ENCODE measurements around the gene SNX24.
"Not testable (repeated sequence)": the region's sequence is repeated elsewhere in the genome, so short reads cannot be mapped to it uniquely, and the experiment has no call there.

Gene SNX24

DNA sequence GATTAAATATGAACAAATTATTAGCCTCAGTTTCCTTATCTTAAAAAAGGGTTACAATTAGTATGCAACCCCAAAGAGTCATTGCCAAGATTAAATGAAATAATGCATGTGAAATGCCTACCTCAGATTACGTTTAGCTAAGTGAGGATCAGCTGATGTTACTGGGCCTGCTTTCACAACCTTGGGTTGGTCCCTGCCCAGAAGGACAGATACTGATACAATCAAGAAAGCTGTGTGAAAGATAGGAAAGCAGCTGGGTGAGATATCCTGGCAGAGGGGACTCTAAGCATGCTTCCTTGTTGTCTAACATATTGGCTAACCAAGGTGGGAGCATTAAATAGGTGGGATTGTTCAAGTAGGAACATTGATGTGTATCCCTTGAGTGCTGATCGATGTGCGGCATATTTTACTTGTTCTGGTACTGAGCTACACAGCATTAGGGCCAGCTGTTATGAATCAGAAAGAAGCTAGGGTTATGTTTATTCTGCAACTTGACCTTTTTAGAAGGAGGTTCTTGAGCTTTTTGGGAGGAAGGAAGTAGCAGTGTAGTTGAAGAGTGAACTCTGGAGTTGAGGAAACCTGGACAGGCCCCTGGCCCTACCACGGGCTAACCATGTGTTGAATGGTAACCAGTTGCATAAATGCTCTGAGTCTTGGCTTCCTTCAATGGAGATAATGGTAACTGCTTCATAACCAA, 28.9 kb downstream of the SNX24 start:
- no peak for DNase-seq

DNA sequence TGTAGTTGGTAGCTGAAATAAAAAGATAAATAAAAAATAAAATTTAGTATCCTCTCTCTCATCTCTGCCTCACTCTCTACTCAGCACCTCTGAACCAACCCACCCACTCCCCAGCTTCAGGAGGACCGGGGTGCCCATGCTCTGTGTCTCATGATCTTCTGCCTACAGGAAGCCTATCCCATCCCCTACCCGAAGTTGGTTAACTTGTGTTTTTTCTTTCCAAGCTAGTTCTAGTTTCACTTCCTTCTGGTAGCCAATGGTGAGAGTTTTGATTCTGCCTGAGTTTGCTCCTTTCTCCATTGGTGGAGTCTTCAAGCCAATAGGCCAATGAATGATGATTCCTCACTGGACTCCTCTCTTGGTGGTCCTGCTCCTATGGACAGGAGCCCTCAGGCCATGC, 32.1 kb downstream of the SNX24 start:
- no peak for DNase-seq

DNA sequence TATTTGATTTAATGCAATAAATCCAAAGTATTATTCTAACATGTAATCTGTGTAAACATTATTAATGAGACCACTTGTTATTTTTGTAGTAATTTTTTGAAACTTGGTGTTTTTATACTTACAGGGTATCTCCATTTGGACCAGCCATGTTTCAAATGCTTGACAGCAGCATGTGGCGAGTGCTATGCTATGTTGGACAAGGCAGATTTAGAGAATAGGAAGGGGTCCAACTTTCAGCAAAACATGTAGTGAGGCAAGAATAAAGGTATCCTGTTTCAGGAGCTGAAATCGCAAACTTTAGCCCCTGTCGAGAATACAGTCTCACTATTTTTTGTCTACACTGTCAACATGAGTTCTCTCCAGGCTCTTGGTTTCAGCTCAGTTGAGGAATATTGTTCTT, 33.7 kb downstream of the SNX24 start:
- DNase-seq, result no peak

DNA sequence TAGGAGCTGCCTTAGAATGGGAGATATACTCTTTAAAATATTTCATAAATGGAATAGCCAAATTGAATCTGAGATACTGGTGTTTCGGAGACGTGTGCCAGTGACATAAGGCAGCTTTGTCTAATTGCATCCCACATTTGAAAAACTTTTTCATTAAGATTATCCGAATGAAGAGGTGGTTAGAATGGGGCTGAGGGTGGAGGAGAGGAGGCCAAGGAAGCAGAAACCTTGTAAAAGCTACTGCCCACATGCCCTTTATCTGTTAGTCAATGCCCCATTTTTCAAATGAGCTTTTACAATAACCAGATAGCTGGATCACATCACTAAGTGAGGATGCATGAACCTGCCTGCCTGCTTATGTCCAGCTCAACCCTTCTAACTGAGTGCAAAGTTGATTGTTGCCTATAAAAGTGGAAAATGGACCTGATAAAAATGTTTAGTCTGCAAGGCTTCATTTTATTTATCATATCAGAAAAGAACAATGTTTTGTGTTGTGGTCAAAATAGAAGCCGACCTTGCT, 34.8 kb downstream of the SNX24 start:
- no peak for DNase-seq

DNA sequence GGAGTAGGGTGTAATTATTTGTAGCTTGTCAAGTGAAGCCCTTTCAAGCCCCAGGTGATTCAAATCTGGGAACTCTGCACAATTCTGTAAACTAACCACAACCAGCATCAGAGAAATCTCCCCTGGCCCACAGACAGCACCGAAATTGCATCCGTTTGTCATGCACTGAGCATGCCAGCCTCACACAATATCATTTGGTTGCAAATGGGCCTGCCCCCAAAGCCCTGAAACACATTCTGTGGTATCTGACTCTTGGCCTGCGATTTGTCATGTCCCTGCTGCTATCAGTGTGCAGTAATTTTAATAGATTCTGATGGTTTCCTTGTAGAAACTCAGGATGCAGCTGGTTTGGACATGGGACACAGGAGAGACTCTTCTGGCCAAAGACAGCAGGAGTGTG, 35.3 kb downstream of the SNX24 start:
- no peak for DNase-seq

DNA sequence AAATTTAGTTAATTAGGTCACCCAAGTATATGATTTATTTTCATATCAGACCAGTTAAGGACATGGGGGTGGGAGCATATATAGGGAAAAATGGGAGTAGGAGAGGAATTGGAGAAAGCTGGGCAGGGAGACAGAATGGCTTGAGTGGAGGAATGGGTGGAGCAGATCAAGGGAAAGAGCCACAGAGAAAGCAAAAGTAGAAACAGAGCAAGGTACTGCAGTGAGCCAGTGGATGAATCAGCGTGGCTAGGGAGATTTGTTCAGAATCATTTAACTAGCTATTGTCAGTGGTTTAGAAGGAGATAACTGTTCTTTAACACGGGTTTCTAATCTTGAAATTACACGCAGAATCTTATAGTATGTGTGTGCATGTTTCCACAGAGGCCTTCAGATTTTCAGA, 37.4 kb downstream of the SNX24 start:
- no peak for DNase-seq

DNA sequence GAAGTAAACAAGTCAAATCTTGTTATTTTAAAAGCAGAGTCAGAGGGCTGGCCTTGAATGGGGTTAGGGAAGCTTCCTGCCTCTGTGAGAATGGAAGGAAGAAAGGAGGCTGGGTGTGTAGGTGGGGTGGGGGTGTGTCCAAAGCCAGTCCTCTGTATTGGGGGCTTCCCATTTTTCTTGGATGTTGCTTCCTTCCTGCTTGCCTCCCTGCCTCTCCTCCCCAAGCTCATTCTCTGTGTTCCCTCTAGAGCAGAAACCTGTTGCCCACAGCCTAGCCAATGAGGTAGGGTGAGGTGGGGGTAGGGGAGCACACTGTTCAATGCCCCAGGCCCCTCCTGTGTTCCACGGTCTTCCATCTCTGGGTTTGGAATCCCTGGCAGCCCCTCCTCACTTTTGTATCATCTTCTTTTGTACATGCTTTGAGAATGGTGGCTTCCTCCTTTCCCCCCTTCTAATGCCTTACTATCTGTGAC, 39.7 kb downstream of the SNX24 start:
- DNase-seq, result no peak

DNA sequence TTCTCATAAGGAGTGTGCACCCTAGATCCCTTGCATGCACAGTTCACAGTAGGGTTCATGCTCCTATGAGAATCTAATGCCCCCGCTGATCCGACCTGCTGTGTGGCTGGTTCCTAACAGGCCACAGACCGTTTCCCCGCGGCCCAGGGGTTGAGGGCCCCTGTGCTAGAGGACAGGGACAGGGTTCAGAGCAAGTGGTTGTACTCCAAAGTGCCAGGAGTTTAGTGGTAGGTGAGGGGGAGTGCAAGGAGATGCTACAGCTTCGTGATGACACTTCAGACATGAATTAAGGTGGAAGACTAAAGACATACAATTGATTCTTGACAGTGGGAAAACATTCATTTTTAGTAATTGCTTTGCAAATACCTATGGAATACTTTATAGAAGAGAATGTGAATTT, 40.5 kb downstream of the SNX24 start:
- DNase-seq, result no peak

DNA sequence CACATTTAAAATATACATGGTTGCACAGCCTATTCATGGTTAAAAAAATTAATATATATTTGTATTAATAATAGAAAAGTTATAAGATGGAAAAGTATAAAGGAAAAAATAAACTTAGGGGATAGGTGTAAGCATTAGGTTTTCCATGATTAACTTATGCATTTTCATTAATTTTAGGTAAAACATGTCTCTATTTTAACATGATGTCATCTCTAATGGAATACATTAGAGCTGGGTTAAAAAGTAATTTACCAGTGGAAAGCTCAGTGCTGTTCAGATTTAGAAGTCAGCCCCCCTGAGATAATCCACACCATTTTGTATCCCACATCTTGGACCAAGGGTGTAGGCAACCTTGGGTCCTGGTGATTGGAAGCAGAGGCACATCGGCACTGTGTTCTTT, 49.7 kb downstream of the SNX24 start:
- no peak for DNase-seq

DNA sequence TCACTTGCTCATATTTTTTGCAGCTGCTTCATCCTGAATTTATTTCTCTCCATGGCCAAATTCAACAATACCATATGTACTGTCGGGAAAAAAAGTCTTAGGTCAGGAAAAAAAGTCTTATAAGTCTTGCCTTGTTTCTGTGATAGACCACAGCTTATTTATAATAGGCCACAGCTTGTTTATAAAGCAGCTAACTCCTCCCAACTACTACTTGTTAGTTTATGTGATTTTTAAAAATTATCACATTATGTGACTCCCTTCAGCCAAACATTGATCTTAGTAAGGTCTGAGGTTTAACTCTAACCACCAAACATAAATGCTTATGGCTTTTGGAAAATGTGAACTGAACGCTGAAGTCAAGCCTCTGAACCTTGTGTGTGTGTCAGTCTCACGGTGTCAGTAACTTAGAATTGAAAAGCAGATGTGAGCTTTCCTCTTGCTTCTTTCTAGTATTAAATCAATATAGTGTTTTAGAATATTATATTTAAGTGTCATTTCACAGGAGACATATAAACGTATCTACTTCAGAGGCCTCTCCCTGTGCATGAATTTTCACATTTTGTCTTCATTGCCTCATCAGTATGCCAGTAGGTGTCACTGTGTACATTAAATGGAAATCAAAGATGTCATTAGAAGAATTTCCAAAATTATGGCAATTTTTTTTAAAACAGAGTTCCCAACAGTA, 51.3 kb downstream of the SNX24 start:
- DNase-seq, result no peak

DNA sequence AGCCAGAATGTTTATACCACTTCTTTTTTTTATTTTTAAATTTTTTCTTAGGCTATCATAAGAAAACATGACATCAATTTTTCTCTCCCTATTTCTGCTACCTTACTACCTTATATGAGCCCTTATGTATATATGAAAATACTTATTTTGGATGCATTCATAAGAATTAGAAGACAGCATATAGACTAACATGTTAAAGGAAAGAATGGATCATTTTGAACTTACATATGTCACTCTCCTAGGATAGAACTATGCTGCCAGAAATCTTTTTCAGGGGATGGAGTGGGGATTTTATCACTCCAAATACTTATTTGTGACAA, 51.8 kb downstream of the SNX24 start:
- no peak for DNase-seq

DNA sequence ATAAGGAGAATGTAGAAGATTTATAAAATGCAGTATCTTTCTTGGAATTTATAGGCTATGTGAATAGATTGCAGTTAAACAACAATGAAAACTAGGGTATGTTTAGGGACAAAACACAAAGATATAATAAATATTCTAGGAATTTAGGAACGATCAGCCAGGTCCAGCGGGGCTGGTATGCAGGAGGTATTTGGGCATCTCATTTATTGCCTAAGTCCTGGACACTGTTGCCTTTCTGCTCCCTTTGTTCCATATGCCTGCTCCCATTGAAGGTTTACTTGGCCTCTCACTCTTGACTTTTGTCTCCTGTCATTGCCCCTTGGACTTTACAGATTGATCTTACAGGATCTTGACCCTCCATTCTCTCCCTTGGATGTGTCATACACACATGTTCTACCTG, 55.9 kb downstream of the SNX24 start:
- DNase-seq, result no peak

DNA sequence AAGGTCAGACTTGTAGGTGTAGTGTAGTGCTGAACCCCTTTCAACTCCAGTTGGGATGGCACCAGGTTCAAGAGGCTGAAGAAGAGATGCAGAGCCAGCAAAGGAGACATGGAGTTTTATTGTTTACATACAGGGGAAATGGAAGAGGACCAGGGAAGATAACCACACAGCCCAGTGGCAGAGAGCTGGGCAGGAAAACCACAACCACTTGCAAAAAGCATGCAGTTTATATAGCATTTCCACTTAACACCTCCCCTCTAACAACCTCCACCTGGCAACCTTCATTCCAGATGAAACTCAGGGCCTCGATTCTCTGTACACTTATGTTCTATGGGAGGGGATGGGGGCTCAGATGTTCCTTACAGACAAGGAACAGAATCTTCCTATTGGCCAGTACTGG, 56.9 kb downstream of the SNX24 start:
- peak; percentile 16 for DNase-seq

DNA sequence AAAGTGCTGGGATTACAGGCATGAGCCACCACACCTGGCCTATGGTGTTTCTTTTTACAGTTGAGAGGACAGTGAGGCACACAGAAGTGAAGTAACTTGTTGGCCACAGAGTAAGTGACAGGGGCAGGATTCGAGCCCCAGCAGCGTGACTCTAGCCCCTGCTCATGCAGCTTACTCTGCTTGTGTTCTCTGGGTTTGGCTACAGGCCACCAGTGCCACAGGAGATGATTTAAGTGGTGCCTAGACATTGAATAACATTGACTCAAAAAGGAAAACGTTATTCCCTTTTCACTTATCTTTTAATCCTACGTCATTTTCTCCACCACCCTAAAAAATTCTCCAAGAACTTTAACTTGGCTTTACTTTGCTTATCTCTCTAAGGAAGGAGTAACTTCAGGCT, 61.4 kb downstream of the SNX24 start:
- DNase-seq, result no peak

DNA sequence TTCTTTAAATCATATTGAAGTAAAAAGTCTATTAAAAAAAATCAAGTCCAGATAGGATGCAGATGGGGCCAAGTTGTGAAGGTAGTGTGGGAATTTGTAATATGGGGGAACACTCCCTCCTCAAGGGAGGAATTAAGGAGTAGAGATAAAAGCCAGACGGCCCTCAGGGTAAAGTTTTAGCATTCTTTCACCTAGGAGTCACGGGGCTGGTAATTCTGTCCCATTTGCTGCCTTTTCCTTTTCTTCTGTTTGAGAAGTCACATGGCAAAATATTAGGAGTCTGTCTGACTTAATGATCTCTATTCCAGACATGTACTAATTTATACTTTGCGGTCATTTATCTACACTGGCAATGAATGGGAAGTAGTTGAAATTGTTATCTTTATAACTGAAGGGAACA, 61.9 kb downstream of the SNX24 start:
- no peak for DNase-seq

DNA sequence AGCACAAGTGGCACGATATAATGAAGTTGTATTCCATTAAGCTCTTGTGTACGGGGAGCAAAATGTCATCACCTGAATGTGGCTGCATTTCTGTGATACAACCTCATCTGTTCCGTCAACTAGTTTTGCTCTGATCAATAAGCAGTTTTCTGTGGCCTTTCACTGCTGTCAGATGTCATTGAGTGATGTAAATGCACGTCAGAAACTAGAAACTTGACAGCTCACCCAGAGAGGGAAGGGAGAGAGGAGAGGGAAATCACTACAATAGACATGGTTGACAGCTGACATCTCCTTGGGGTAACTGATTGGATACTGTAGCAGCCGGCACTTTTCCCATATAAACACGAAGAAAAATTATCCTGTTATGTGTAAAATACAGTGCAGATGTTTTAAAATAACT, 62.7 kb downstream of the SNX24 start:
- no peak for DNase-seq

DNA sequence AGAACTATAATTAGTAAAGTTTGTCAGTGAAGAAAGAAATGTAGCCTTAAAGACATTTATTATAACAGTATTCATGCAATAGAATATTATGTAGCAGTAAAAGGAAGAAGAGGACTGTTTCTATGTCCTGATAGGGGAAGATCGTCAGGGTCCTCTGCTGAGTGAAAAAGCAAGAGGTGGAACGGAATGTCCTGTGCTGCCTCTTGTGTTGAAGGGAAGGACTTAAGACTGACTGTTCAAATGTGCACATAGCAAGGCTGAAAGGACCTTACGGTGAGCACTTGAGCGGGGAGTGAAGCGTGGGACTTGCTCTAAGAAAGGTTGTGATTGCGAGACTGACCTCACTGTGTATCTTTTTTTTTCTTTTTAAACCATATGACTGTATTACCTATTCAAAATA, 63.2 kb downstream of the SNX24 start:
- no peak for DNase-seq

DNA sequence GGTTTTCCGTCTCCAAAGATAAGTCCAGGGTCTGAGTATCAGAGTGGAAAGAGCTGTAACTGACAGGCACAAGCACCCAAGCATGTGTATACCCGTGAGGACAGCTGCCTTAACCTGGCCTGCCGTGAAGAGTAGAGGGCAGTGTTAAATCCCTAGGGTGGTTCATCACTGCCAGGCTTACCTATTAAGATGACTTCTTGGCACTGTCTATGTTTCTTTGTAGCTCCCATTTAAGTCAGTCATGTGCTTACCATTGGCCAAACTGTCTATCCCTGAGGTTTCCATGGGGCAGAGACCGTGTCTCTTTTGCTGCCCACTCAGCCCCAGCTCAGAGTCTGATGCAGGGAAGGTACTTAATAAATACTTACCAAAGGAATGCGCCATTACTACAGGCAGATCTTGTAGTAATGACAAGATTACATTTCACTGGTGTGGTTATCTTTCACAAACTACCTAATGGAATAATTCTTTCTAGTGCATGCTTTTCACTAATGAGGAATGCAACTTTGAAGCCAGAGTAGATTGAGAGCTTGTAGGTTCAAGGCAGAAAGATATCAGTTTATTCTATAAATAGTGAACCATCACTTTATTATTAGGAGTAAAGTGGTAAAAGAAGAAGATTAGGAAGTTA, 64.2 kb downstream of the SNX24 start:
- no peak for DNase-seq

DNA sequence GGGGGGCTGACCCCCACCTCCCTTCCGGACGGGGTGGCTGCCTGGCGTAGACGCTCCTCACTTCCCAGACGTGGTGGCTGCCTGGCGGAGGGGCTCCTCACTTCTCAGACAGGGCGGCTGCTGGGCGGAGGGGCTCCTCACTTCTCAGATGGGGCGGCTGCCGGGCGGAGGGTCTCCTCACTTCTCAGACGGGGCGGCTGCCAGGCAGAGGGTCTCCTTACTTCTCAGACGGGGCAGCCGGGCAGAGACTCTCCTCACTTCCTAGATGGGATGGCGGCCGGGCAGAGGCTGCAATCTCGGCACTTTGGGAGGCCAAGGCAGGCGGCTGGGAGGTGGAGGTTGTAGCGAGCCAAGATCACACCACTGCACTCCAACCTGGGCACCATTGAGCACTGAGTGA, 68.0 kb downstream of the SNX24 start:
- not testable (repeated sequence) for DNase-seq

DNA sequence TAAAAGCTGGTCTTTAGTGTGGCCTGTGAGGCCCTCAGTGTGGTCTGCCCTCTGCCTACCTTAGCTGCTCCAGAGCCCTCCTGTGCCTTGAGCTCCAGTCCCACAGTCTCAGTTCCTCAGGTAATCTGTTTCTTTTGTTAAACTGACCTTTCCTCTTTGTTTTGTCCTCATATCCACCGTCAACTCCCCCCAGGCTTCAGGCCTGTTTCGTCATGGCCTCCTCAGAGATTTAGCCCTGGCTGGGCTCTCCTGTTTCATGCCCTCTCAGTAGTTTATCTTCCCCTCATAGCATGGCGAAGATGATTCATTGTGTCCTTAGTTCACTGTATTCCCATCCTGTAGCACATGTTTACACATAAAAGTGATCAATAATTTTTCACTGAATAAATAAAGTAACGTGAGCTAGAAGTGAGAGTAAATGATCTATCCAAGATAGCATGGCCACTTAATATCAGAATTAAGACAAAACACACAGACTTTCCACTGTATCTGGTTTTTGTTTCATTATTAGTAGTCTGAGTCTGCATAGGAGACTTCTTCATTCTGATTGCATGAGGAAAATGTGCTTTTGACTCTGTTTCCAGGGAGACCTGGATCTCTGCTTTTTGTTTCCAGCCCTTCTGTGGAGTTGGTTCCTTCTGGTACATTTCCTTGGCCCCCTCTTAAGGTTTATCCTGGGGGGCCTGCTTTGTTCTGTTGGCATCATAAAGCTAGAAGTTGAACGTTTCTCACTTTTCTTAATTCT, 70.5 kb downstream of the SNX24 start:
- DNase-seq, result no peak

DNA sequence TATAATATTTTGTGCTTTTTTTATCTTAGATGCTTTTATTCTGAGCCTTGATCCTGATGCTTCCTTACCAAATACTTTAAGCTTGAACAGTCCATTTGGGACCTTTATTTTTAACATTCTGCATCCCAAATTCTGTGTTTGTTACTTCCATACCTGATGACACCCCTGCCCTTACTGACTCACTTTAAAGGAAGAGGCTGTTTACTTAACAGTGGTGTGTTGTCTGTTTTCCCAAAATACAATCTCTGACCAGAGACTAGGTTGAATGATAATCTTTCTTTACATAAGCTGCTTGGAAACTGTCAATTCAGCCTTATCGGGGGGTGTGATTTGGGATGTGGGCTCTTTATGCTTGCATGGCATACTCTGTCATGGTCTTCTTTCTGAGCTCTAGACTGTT, 71.1 kb downstream of the SNX24 start:
- DNase-seq, result no peak

DNA sequence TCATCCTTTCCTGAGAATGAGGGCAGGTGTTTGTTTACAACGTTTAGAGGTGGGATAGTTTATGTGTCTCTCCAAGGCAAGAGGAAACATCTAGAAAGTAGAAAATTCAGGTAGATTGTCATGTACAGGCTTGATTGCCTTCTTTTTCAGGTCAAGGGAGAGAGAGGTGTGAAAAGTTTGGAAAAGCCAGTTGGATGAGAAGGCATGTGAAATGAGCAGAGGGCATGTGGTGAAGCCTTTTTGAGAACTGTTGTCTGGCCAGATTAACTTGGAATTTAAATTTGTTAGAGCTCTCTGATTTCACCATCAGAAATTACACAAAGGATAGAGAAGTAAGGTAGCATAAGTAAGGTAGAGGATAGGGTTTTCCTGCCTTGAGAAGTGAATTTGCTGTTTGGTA, 74.6 kb downstream of the SNX24 start:
- DNase-seq, result no peak

DNA sequence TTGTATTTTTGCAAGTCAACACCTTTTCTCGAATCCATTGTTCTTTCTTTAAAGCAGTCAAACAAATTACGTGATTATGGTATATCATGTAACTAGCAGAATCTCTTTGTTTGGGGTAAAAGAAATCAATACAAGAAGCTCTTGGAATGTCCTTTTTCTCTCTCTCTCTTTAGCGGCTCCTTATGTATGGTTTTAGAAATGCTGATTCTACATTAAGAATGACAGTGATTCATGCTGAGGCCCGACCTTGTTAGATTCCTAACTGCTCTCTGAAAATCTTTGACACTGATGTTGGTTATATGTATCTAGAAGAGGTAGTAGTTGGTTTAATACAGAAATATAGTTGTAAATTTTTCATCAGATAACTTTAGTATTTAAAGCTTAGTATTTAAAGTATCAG, 76.4 kb downstream of the SNX24 start:
- DNase-seq, result no peak

DNA sequence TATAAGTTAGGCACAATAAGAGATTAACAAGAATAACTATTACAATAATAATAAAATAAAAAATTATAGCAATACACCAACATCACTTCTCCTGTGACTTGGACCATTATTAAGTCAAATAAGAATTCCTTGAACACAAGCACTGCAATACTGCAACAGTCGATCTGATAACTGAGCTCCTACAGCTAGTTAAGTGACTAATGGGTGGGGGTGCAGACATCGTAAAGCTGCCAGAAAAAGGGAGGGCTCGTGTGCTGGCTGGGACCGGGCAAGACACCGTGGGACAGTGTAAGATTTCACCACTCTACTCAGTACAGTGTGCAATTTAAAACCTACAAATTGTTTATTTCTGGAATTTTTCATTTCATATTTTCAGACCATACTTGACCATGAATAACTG, 78.8 kb downstream of the SNX24 start:
- no peak for DNase-seq
